ENCODE data around the gene OR2H1. TPM values are rescaled to one million over a fixed set of nuclear protein-coding genes. Genes with fewer than 3 reads are reported as not detected.

The OR2H1 gene
- total RNA-seq, 1 donor from 2014 or later: not detected

DNA sequence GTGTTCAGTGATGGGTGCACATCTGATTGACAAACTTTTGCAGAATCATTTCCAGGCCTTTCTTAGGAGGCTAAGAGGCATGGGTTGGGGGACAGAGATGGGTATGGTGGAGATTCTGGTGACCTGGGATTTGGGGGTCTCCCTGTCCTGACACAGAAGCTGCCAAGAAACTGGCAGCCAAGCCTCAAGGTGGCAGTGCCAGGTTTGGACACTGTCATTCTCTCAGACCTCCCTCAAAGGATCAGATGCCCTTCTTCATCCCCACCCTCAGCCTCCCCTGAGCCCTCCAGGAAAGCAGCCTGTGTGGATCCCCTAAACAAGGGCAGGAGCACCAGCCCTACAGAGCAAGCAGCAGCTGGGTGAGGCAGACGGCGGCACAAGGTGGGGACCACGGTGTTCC, 48.9 kb downstream of the OR2H1 start:
- H3K4me3 Mint-ChIP-seq: no peak overlapping the region

DNA sequence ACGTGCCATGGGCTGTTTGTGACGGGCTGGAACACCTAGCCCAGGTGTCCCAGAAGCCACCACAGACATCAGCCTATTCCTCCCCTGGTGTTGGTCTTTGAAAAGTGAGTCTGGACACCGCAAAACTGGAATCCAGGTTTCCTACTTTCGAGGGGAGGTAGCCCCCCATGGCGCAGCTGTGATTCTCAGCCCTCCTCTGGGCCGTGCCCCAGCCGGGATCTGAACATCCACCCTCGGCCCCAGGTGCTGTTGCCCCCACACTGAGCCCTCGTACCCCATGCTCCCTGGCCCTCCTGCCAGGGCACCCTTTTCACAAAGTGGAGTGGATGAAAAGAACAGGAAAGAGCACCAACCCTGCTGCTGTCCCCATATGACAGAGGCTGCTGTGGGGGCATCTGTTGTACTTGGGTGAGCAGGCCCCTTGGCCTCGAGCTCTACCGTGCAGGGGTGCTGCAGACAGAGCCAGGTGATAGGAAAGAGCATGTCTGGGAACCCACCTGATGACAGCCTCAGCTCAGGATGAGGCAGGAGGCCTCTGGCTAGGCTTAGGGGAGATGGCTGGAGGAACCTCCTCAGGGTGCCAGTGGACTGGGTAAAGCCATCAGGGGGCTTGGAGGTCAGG, 49.6 kb downstream of the OR2H1 start:
- Histone ChIP-seq H3K4me1 (peaks cover 10% of the 10 kb centered on the region), H3F3A (ENCODE audit: low read depth) (no peaks in the 10 kb centered on the region), H3K9ac (no peak overlapping the region), H4K20me1 (ENCODE audit: low read depth) (no peaks in the 10 kb centered on the region), H3K36me3 (no peaks in the 10 kb centered on the region), H3K9me3 (ENCODE audit: low read depth) (no peaks in the 10 kb centered on the region), H3K79me2 (ENCODE audit: low read depth) (no peaks in the 10 kb centered on the region), H3K27me3 (no peaks in the 10 kb centered on the region), H3K27ac (no peak overlapping the region), H3K4me3 (no peak overlapping the region), H2AFZ (replicated peaks) (no peak overlapping the region), H3K4me2 (no peak overlapping the region)
- H3K27me3 Mint-ChIP-seq (ENCODE audit: insufficient read depth, low read depth): peaks cover 8% of the 10 kb centered on the region
- peaks cover 25% of the 10 kb centered on the region for H3K4me1 Mint-ChIP-seq
- no peak for DNase-seq (ENCODE audit: low spot score)
- H3K4me3 Mint-ChIP-seq: no peak overlapping the region
- peaks cover 2% of the 10 kb centered on the region for H3K36me3 Mint-ChIP-seq
- no peak overlapping the region for H3K27ac Mint-ChIP-seq
- TF ChIP-seq EZH2phosphoT487 (IDR thresholded peaks at IDR 0.05): no peak
- TF ChIP-seq, protein P1, sequence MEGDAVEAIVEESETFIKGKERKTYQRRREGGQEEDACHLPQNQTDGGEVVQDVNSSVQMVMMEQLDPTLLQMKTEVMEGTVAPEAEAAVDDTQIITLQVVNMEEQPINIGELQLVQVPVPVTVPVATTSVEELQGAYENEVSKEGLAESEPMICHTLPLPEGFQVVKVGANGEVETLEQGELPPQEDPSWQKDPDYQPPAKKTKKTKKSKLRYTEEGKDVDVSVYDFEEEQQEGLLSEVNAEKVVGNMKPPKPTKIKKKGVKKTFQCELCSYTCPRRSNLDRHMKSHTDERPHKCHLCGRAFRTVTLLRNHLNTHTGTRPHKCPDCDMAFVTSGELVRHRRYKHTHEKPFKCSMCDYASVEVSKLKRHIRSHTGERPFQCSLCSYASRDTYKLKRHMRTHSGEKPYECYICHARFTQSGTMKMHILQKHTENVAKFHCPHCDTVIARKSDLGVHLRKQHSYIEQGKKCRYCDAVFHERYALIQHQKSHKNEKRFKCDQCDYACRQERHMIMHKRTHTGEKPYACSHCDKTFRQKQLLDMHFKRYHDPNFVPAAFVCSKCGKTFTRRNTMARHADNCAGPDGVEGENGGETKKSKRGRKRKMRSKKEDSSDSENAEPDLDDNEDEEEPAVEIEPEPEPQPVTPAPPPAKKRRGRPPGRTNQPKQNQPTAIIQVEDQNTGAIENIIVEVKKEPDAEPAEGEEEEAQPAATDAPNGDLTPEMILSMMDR (IDR thresholded peaks at IDR 0.05): no peak
- no peak for TF ChIP-seq EZH2 (IDR thresholded peaks at IDR 0.05)
- peaks cover 5% of the 10 kb centered on the region for H3K9me3 Mint-ChIP-seq

More for the DNA sequence above, 48.9 kb downstream of the OR2H1 start:
- H3K9me3 ChIP-seq (ENCODE audit: low read depth): no peaks in the 10 kb centered on the region
- no peak overlapping the region for H3K4me3 ChIP-seq
- no peaks in the 10 kb centered on the region for H3F3A ChIP-seq (ENCODE audit: low read depth)
- no peak overlapping the region for H3K27ac ChIP-seq
- no peaks in the 10 kb centered on the region for H3K79me2 ChIP-seq (ENCODE audit: low read depth)
- no peaks in the 10 kb centered on the region for H3K36me3 ChIP-seq
- peaks cover 5% of the 10 kb centered on the region for H3K9me3 Mint-ChIP-seq
- H3K9ac ChIP-seq: no peak overlapping the region
- no peak overlapping the region for H2AFZ ChIP-seq (replicated peaks)
- peaks cover 10% of the 10 kb centered on the region for H3K4me1 ChIP-seq
- no peaks in the 10 kb centered on the region for H3K27me3 ChIP-seq
- TF ChIP-seq EZH2phosphoT487 (IDR thresholded peaks at IDR 0.05) (no peak), EZH2 (IDR thresholded peaks at IDR 0.05) (no peak)
- TF ChIP-seq, protein P1 (IDR thresholded peaks at IDR 0.05): no peak
- no peaks in the 10 kb centered on the region for H4K20me1 ChIP-seq (ENCODE audit: low read depth)
- peaks cover 2% of the 10 kb centered on the region for H3K36me3 Mint-ChIP-seq
- H3K4me2 ChIP-seq: no peak overlapping the region
- H3K27me3 Mint-ChIP-seq (ENCODE audit: insufficient read depth, low read depth): peaks cover 5% of the 10 kb centered on the region
- peak overlapping the region; percentile 79 for H3K27ac Mint-ChIP-seq
- no peak for DNase-seq (ENCODE audit: low spot score)
- H3K4me1 Mint-ChIP-seq: peaks cover 23% of the 10 kb centered on the region

DNA sequence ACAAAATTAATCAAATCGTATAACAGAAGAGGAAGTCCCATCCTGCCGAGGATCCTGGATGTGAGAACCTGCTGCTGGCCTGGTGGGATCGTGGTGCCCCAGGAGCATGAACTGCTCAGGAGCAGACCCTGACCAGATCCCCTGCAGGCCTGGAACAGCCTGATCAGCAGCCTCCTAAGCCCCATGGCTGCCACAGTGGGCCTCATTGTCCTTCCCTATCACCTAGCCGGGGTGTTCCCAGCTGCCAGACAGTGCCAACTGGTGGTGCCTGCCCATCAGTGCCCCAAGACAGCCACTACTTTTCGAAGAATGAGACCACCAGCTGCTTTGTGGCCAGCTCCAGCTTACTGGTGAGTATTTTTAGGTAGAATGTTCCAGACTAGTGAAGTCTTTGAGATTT, 50.4 kb downstream of the OR2H1 start:
- H3K9me3 Mint-ChIP-seq: peaks cover 5% of the 10 kb centered on the region
- no peak for DNase-seq (ENCODE audit: low spot score)
- no peak overlapping the region for H3K4me3 Mint-ChIP-seq
- Histone ChIP-seq H3K4me1 (peaks cover 10% of the 10 kb centered on the region), H3K4me3 (no peak overlapping the region), H3K27me3 (no peaks in the 10 kb centered on the region), H3K27ac (no peak overlapping the region), H3K36me3 (no peaks in the 10 kb centered on the region), H2AFZ (replicated peaks) (no peak overlapping the region), H4K20me1 (ENCODE audit: low read depth) (no peaks in the 10 kb centered on the region), H3K79me2 (ENCODE audit: low read depth) (no peaks in the 10 kb centered on the region), H3K9ac (no peak overlapping the region), H3K9me3 (ENCODE audit: low read depth) (no peaks in the 10 kb centered on the region), H3F3A (ENCODE audit: low read depth) (no peaks in the 10 kb centered on the region), H3K4me2 (no peak overlapping the region)
- H3K27me3 Mint-ChIP-seq (ENCODE audit: insufficient read depth, low read depth): peaks cover 8% of the 10 kb centered on the region
- H3K36me3 Mint-ChIP-seq: peaks cover 2% of the 10 kb centered on the region
- peaks cover 25% of the 10 kb centered on the region for H3K4me1 Mint-ChIP-seq
- no peak overlapping the region for H3K27ac Mint-ChIP-seq
- TF ChIP-seq, protein P1 (IDR thresholded peaks at IDR 0.05): no peak
- TF ChIP-seq EZH2 (IDR thresholded peaks at IDR 0.05): no peak
- no peak for TF ChIP-seq EZH2phosphoT487 (IDR thresholded peaks at IDR 0.05)
